ENCODE measurements around the gene GPA33.

GPA33 gene

DNA sequence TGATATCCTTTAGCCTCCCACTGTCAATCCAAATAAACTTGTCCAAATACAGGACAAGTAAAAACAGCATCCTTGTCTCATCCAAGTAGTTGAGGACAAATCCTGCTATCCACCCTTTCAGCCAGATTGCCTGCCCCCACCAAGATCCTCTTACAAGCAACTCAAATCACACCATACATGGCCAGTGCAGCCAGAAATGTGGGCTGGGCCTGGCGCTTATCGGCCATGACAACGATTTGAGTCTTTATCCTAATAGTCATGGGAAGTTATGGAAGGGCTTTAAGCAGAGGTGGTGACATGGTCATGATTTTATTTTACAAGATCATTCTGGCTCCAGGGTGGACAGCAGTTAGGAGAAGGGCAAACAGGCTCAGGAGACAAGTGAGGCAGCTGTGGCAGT is 6.3 kb downstream of the GPA33 start:
- DNase-seq: no peak
- ATAC-seq: no peak
- Mint-ChIP-seq H3K4me3 (no peak overlapping the region), H3K27ac (no peak overlapping the region), H3K27me3 (peaks cover 15% of the 10 kb centered on the region), H3K9me3 (no peaks in the 10 kb centered on the region), H3K4me1 (peaks cover 2% of the 10 kb centered on the region)

DNA sequence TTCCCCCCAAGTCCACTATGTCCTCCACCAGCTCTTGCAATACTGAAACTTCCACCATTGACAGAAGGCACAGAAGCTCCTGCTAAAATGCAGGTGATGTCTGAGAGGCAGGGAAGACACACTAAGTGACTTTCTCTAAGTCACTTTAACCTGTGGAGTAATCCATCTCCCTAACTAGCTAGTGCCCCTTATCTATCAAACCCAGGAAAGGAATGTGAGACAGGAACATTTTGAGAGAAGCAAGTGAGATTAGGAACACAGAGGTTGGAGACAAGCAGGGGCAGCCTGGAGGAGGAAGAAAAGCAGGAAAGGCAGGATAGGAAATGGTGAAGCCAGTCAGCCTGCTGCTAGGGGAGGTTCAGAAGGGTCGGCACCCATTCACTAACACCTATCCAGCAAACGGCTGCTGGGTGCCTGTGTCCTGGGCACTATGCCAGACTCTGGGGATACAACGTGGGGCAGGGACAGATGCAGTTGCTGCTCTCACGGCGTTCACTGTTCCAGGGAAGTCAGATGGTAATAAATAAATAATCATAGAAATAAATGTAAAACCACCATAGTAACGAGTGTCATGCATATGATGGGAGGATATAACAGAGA is 7.0 kb downstream of the GPA33 start:
- no peak for ATAC-seq
- no peak for DNase-seq
- Mint-ChIP-seq H3K27me3 (peaks cover 15% of the 10 kb centered on the region), H3K4me3 (no peak overlapping the region), H3K4me1 (no peaks in the 10 kb centered on the region), H3K27ac (no peak overlapping the region), H3K9me3 (no peaks in the 10 kb centered on the region)

DNA sequence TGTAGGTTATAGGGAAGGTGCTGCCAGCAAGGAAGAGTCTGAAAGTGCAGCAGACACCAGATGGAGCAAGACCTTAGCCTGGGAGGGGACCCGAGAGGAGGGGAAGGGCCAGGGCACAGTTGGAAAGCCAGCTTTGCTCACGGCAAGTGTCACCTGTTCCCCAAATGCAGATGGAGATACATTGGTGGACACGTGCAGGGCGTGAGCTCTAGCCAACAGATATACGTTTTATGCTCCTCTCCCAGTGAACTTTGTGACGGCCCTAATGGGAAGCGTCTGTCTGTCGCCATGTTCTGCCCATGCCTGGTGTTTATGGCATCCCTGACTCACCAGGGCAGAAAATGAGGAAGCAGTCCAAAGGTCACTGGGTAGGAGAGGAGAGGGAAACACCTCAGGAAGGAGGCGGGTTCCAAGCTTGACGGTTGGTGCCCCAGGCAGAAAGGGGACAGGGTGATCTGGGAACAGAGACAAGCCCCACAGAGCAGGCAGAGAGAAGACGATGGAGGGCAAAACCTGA is 7.6 kb downstream of the GPA33 start:
- H3K27ac Mint-ChIP-seq: no peak overlapping the region
- ATAC-seq: no peak
- H3K9me3 Mint-ChIP-seq: no peaks in the 10 kb centered on the region
- no peak for DNase-seq
- H3K4me3 Mint-ChIP-seq: no peak overlapping the region
- H3K4me1 Mint-ChIP-seq: no peaks in the 10 kb centered on the region
- peaks cover 15% of the 10 kb centered on the region for H3K27me3 Mint-ChIP-seq

DNA sequence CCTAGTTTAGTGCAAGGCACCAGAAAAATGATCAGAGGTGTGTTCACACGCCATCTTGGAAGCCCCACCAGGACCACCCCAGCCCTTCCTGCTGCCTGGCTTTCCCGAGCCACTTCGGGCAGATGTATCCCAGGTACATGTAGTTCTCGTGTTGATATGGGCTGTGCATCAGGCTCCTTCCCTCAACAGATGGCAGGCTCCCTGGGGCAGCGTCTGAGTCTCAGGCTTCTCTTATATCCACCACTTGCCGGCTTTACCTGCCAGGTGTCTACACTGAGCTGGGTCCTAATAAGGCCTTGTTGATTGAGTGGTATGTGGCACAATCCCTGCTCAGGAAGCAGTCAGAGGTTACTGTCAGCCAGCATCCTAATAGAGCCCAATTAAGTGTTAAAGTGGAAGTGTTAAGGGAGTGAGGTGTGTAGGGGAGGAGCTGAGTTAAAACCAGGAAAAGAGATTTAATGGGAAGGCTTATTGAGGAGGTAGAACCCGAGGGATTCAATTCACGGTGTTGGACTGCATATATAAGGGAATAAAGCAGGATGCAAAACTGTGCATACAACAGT is 8.5 kb downstream of the GPA33 start:
- ATAC-seq (no peak), DNase-seq (no peak)
- Mint-ChIP-seq H3K4me3 (no peak overlapping the region), H3K27ac (no peak overlapping the region), H3K27me3 (peaks cover 15% of the 10 kb centered on the region), H3K9me3 (no peaks in the 10 kb centered on the region), H3K4me1 (peaks cover 4% of the 10 kb centered on the region)

DNA sequence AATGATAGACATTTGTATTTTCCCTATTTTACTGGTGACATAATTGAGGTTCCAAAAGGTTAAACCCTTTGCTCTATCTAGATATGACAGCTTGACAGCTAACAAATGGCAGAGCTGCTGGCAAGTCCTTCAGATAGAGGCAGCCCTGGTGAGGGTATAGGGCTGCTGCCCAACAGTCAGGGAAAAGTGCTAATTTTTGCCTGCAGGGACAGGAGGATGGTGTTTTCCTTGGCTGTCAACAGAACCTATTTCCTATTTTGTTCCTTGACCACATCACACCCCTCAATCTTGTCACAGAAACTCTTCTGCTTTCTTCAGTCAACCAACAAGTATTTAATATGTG is 12.3 kb downstream of the GPA33 start:
- Mint-ChIP-seq H3K9me3 (no peaks in the 10 kb centered on the region), H3K4me3 (no peak overlapping the region), H3K4me1 (peaks cover 26% of the 10 kb centered on the region), H3K27ac (no peak overlapping the region), H3K27me3 (peaks cover 15% of the 10 kb centered on the region)
- no peak for DNase-seq
- no peak for ATAC-seq

DNA sequence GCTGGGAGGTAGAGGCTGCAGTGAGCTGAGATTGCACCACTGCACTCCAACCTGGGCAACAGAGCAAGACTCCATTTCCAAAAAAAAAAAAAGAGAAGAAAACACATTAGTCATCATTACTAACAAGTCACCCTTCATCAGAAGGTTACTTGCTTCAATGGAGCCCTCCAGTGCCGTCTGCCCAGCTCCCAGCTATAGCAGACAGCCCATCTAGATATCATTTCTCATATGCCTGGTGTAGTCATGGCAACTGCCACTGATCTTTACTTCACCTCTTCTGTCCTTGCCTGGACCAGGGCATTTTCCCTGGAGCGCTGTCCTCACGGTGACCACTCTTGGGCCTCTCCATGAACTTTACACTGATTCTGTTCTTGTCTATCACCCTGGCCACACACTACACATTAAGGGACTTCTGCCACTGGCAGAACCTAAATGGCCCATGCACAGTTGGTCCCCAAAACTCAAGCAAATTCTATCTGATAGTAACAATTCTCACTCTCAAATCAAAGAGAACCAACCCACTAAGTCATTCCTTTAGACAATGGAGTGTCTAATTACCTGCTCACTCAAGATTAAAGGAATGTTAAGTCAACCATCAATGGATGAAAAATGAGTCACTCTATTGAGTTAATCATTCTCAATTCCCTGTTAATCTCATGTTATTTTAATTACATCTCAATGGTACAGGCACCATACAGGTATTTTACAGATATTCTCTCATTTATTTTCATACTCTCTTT is 12.9 kb downstream of the GPA33 start:
- DNase-seq: no peak
- no peaks in the 10 kb centered on the region for H3K9me3 Mint-ChIP-seq
- ATAC-seq: no peak
- H3K4me1 Mint-ChIP-seq: peaks cover 26% of the 10 kb centered on the region
- H3K27ac Mint-ChIP-seq: no peak overlapping the region
- H3K4me3 Mint-ChIP-seq: no peak overlapping the region
- peaks cover 15% of the 10 kb centered on the region for H3K27me3 Mint-ChIP-seq

DNA sequence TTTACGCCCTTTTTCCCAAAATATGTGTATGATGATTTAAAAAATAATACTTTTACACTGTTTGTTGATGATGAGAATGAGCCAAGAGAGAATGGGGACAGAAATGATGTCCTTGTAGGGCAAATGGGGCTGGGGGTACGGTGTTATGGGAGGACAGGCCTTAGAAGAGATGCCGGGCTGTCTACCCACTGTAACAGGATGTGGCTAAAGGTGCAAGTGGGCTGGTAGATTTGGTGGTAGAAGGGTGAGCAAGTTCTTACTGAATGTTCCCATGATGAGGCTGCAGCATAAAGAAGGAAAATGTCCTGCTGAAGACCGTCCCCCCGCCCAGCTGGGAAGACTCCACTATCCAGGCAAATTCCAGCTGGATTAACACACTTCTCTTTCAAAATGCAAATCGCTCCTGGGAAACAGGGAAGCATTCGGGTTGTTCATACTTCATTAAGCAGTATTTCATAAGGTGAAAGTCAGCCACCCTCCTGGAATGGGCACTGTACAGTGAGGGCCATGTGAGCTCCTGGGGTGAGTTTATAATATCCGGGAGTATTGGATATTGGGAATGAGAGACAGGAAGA is 14.0 kb downstream of the GPA33 start:
- DNase-seq (peak in 1 of 2 donors; percentile 24), ATAC-seq (peak; percentile 83)
- H3K4me3 Mint-ChIP-seq: no peak overlapping the region
- peaks cover 26% of the 10 kb centered on the region for H3K4me1 Mint-ChIP-seq
- no peaks in the 10 kb centered on the region for H3K9me3 Mint-ChIP-seq
- peaks cover 15% of the 10 kb centered on the region for H3K27me3 Mint-ChIP-seq
- H3K27ac Mint-ChIP-seq: peak overlapping the region in 1 of 2 donors; percentile 49

DNA sequence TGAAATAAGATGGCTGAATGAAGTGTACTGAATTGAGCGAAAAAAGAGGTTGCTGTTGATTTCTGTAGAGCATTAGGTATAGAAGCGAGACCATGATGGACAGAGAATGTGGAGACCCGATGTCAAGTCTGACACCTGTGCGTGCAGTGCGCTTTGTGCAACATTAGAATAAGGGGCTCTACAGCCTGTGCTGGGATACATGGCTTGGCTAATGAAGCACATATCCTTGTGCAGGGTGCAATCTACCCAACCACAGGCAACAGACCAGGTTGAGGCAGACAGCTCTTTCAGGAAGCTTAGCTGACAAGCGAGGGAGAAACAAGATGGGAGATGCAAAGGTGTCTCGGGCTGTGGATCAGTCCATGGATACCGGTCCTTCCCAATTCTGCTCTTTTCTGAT is 18.9 kb downstream of the GPA33 start:
- Mint-ChIP-seq H3K4me3 (no peak overlapping the region), H3K27ac (peak overlapping the region in 1 of 2 donors; percentile 20), H3K27me3 (no peaks in the 10 kb centered on the region), H3K9me3 (no peaks in the 10 kb centered on the region), H3K4me1 (peaks cover 18% of the 10 kb centered on the region)
- no peak for DNase-seq
- no peak for ATAC-seq

DNA sequence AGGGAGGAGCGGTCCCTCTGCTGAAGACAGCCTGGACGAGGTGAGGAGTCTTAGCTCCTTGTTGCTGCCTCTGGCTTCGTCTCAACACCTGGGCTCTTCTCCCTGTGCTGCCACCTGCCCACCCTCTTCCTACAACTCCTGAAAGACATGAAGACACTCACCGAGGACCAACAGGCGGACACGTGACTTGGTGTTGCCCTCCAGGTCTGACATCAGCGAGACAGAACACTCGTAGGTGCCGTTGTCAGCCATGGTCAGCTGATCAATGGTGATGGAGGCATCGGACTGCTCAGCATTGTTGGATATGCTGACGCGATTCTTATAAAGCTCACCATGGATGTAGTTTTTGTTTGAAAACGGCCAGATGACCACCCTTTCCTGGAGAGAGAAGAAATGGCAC is 21.4 kb downstream of the GPA33 start:
- H3K27ac Mint-ChIP-seq: no peak overlapping the region
- no peak for DNase-seq

DNA sequence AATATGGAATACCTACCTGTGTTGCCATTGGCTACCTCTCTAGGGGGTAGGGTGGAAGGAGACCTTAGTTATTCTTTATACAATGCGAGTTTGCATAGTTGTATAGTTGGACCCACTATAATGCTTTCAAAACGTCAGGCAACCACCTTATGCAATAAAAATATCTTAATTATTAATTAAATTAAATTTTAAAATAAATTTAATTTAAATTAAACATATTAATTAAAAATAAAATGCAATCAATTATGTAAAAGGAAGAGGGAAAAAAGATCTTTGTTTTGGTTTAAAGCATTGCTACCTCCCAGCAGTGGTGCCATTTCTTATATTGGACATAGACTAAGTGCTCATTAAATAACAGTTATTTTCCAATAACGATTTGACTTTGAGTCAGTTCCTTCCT is 22.3 kb downstream of the GPA33 start:
- Mint-ChIP-seq H3K27ac (no peak overlapping the region), H3K9me3 (no peaks in the 10 kb centered on the region), H3K4me1 (no peaks in the 10 kb centered on the region), H3K4me3 (no peak overlapping the region), H3K27me3 (no peaks in the 10 kb centered on the region)
- ATAC-seq (no peak), DNase-seq (no peak)

More for the DNA sequence above, 21.4 kb downstream of the GPA33 start:
- H3K9me3 Mint-ChIP-seq: no peaks in the 10 kb centered on the region
- H3K4me3 Mint-ChIP-seq: no peak overlapping the region
- no peaks in the 10 kb centered on the region for H3K4me1 Mint-ChIP-seq
- H3K27me3 Mint-ChIP-seq: no peaks in the 10 kb centered on the region
- ATAC-seq: no peak

DNA sequence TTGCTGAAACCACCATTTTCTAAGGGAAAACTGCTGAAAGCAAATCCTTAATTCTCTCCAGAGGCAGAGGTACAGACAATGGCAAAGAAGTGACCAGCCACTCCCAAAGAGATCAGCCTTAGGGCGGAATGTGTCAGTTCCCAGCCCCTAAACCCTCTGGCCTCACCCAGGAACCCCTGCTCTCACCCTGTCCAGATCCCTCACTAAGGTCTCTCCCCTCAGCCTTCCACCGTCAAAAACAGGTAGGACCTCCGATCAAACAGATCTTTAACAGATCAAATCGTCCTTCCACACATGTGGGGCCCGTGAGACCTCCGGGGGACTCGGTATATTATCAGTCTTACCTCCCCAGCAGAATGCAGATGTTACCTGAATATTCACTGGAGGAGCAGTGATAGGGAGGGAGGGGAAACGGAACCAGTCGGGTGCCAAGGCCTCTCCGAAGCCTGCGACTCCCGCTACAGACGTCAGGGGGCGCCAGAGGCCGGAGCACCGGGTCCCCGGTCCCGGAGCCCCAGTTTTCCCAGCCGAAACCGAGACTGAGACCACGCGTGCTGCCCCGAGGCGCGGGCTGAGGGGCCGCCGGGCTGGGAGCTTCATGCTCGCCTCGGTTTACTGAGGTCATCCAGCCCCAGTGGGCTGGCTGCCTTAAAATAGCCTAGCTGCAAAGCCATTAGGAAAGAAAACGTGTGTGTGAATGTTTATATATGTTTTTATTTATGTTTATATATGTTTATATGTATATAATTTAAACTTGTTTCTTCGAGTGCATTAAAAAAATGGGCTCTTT is 23.6 kb downstream of the GPA33 start:
- H3K4me1 Mint-ChIP-seq: no peaks in the 10 kb centered on the region
- ATAC-seq (peak; percentile 85), DNase-seq (peak; percentile 70 to 78)
- no peaks in the 10 kb centered on the region for H3K27me3 Mint-ChIP-seq
- H3K4me3 Mint-ChIP-seq: peak overlapping the region; percentile 47 to 49
- no peaks in the 10 kb centered on the region for H3K9me3 Mint-ChIP-seq
- peak overlapping the region in 1 of 2 donors; percentile 58 for H3K27ac Mint-ChIP-seq

DNA sequence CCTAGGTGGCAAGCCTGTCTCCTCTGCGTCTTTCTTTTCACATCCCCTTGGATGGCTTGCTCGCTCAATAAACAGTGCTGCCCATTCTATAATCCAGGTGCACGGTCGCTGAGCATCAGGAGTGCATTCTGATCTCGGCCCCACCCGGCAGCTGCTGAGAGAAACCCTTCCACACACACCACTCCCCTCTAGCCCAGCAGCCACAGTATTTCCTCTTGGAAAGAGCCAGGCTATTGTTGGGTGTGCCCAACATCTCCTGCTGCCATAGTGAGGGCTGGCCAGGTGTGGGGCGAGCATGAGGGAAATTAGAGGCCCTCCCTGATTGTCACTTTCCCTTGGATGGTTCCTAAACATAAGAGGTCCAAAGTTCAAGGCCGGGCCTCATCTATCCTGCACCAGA is 24.7 kb downstream of the GPA33 start:
- no peak overlapping the region for H3K4me3 Mint-ChIP-seq
- no peaks in the 10 kb centered on the region for H3K9me3 Mint-ChIP-seq
- no peak overlapping the region for H3K27ac Mint-ChIP-seq
- H3K4me1 Mint-ChIP-seq: no peaks in the 10 kb centered on the region
- ATAC-seq: no peak
- no peak for DNase-seq
- H3K27me3 Mint-ChIP-seq: no peaks in the 10 kb centered on the region

DNA sequence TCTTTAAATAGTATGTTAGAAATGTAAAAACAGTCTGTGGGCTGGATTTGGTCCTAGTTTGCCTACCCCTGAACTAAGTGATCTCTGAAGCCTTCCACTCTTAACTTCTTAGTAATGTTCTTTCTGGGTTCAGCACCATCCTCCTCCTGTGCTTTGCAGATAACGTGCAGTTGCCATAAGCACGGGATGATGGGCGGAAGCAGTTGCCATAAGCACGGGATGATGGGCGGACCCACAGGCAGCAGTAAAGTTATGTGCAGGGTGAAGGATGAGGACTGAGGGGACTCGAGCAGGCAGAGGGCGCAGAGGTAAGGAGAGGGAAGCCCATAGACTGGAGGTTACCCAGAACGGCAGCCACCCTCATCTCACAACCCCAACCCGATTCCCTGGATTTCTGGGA is 25.6 kb downstream of the GPA33 start:
- ATAC-seq (no peak), DNase-seq (no peak)
- Mint-ChIP-seq H3K4me3 (no peak overlapping the region), H3K27ac (no peak overlapping the region), H3K9me3 (no peaks in the 10 kb centered on the region), H3K27me3 (no peaks in the 10 kb centered on the region), H3K4me1 (peaks cover under 1% of the 10 kb centered on the region)

DNA sequence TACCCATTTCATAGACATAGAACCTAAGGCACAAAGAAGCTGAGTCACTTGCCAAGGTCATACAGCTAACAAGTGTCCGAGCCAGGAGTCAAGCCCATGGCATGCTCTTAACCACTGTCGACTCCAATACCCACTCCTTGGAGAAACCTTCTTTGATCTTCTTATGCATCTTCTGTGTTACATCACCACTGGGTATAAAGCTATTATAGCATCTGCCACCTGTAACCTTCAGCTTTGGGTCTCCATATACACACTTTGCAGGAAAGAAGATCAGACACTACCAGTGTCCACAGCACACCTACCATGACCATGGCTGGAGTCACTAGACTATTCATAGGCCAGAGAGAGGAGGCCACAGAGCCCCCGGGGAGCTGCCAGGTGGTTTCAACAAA is 29.1 kb downstream of the GPA33 start:
- Mint-ChIP-seq H3K9me3 (no peaks in the 10 kb centered on the region), H3K27ac (no peak overlapping the region), H3K4me1 (peaks cover 12% of the 10 kb centered on the region), H3K4me3 (no peak overlapping the region), H3K27me3 (no peaks in the 10 kb centered on the region)
- DNase-seq: no peak
- no peak for ATAC-seq

DNA sequence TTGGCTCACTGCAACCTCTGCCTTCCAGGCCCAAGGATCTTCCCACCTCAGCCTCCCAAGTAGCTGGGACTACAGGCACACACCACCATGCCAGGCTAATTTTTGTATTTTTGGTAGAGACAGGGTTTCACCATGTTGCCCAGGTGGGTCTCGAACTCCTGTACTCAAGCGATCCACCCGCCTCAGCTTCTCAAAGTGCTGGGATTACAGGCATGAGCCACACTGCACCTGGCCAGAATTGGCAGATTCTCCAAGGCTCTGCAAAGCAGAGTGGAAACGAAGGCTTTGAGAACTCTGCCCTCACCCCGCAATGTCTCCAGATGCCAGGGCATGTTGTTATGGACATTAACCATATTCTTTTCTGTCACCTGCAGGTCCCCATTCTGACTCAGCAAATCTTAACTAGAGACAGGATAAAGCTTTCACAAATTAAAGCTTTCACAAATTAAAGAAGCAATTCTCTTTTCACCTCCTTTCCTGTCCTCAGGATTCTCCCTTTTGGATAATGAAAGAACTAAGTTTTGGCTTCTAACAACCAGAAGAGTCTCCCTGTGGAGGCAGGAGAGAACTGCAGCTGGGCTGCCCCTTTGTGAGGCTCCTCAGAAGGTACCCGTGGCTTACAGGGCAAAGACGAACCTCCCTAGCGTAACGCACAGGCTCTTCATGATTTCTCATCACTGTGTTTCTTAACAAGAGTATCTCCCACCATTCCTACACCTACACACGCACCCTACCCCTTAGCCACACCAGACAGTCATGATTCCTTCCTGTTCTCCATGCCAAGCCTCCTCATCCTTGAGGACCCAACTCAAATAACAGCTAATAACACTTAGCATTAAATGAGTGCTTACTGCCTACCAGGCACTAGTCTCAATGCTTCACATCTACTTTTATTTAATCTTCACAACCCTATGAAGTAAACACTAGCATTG is 29.8 kb downstream of the GPA33 start:
- Mint-ChIP-seq H3K27me3 (no peaks in the 10 kb centered on the region), H3K4me3 (no peak overlapping the region), H3K4me1 (peaks cover 12% of the 10 kb centered on the region), H3K27ac (no peak overlapping the region), H3K9me3 (no peaks in the 10 kb centered on the region)
- ATAC-seq (no peak), DNase-seq (no peak)
